ENCODE data around the gene PLA2G6.
"Not testable (repeated sequence)": the region's sequence is repeated elsewhere in the genome, so short reads cannot be mapped to it uniquely, and the experiment has no call there.

PLA2G6 gene

DNA sequence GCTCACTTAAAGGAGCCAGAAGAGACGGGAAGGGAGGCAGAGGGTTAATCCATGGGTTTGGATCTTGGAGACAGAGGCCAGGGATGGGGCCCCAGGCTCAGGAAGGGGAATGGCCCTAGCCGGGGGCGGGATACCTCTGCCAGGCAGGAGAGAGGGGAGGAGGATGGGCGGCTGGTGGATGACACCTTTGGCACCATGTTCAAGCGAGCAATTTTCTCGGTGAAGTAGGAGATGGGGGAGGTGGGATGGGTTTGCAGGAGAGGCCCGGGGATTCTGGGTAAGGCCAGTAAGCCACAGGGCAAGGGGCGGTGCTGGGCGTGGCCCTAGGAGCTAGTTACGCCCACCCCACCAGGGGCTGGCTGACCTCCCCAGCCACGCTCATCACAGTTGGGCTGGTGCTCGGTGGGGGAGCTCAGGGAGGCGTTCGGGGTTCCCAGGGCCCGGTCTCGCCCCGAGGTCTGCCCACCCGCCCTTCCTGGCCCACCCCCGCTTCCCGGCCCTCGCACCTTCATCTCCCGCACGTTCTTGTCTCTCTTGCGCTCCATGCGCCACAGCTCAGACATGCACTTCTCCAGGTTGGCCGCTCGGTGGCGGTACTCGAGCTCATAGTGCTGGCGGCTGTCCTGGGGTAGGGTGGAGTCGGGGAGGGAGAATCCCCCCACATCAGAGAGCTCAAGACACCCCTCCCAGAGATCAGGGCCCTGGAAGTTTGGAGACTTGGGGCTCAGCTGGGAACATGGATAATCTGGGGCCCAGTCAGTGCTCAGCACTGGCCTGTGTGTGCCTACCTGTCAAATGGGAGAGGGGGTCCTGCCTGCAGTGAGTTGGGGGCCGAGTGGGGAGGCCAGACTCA, 83.8 kb downstream of the PLA2G6 start:
- FAIRE-seq (no peak), DNase-seq (ENCODE audit: extremely low spot score, insufficient read length, low read depth) (no peak)

DNA sequence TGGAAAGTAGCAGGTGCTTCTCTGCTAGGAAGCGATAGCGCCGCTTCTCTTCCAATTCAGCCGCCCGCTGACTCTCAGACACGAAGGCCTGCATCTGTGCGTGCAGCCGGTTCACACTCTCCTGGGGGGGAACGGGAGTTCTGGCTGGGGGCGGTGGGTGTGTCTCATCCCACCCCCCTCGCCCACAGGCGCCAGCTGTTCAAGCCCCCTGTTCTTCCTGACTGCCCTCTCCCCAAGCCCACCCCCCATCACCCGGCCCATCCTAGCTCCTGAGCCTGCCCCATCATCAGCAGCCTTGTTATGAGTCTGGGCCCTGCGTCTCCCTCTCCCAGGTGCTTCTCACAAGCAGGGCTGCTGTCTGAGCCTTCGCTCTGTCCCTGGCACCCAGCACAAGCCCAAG, 84.6 kb downstream of the PLA2G6 start:
- no peak for DNase-seq (ENCODE audit: extremely low spot score, insufficient read length, low read depth)
- FAIRE-seq: no peak

DNA sequence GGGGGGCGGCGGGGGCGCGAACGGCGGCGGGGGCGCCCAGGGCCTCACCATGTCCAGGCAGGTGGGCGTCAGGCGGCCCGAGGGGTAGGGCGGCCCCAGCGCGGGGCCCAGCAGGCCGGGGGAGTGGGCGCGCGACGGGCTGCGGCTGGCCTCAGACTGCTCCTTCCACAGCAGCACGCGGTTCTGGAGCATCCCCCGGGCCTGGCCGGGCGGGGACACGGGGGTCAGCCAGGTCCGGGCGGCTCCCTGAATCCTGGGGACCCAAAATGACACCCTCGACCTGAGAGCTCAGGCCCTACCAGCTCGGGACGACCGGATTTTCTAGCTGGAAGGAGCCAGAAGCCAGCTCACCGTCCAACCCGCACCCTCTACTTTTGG, 92.2 kb downstream of the PLA2G6 start:
- no peak for DNase-seq (ENCODE audit: extremely low spot score, insufficient read length, low read depth)
- FAIRE-seq: no peak

DNA sequence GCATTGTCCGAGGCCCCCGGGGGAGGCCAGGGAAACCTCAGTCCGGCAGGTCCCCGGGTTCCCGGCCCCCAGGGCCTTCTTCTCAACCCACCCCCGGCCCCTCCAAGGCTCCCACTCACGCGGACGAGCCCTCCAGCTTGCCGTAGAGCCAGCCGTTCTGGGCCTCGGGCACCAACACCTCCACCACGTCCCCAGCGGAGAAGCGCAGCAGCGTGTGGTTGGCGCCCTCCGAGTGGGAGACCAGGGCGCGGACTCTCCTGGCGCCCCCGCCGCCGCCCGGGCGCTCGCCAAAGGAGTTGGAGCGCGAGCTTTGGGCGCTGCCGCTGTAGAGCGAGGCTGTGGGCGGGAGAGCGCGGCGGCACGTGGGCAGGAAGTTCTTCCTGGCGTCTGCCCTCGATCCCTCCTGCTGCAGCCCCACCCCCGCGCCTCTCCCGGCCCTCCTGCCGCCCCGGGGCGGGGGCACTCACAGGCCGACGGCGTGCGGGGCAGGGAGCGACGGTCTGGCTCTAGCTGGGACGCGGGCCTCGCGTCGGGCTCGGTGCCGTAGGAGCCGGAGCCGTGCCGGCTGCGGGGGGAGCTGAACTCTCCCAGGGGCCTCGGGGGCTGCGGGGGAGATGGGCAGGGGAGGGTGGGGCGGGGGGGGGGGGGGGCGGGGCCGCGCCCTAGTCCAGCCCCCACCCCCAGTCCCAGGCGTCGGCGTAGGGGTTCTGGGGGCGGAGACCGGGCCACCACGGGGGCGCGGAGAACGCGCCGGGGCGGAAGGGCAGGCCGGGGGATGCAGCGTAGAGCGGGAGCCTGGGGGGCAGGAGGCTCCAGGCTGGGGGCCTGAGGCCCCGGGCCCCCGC, 92.8 kb downstream of the PLA2G6 start:
- DNase-seq (ENCODE audit: extremely low spot score, insufficient read length, low read depth) (no peak), FAIRE-seq (no peak)

DNA sequence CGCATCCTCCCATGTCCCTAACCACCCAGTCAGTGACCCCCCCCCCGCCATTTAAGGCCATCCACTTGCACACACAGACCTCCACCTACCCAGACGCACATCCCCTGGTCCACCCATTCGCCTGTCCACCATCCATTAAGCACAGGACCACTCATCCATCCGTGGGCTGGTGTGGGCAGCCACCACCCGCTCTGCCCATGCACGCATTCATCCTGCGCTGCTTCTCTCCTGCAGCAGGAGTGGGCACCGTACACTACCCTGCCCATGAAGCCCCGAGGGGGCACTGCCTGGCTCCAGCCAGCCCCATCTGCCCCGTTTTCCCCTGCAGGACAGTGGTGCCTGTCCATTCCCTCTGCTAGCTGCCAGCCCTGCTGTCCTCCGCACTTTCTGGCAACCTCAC, 93.8 kb downstream of the PLA2G6 start:
- FAIRE-seq: no peak
- no peak for DNase-seq (ENCODE audit: extremely low spot score, insufficient read length, low read depth)

DNA sequence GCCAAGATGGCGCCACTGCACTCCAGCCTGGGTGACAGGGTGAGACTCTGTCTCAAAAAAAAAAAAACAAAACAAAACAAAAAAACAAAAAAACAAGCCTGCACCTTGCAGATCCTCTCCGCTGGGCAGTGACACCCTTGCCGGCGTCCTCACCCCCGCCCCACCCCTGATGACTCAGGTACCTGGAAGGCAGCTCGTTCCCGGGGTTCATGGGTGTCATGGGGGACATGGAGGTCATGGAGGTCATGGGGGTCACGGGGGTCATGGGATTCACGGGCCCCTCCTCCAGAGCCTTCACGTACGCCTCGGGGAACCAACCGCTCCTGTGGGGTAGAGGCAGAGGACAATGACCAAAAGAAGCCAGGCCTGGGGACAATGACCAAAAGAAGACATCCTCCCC, 94.7 kb downstream of the PLA2G6 start:
- FAIRE-seq (no peak), DNase-seq (ENCODE audit: extremely low spot score, insufficient read length, low read depth) (no peak)

DNA sequence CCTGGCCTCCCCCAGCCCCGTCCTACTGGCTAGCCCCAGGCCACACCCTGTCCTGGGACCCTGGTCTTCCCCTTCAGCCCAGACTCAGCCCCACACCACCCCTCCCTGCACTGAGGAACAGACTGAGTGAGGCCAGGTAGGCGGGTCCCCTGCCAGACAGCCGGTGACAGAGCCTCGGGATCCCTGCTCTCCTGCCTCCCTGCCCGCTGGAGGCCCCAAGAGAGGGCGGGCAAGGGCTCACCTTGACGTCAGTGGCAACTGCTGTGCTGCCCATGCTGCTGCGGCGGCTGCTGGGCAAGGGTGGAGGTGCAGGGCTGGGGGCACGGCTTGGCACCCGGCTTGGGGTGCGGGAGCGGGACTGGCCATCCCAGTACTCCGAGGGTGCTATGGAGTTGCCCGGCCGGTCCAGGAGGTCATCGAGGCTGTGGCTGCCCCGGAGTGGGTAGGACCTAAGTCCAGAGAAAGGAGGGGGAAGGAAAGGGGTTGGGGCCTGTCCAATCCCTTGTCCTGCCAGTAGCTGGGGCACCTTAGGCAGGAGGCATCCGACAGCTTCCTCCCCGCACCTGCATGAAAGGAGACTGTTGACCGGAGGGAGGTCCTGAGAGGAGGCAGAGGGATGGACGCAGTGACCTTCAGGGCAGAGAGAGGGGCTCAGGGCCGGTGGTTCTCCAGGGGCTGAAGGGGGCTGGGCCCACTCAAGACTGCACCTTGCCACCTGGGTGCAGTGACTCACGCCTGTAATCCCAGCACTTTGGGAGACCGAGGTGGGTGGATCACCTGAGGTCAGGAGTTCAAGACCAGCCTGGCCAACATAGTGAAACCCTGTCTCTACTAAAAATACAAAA, 95.4 kb downstream of the PLA2G6 start:
- DNase-seq (ENCODE audit: extremely low spot score, insufficient read length, low read depth): no peak
- no peak for FAIRE-seq

DNA sequence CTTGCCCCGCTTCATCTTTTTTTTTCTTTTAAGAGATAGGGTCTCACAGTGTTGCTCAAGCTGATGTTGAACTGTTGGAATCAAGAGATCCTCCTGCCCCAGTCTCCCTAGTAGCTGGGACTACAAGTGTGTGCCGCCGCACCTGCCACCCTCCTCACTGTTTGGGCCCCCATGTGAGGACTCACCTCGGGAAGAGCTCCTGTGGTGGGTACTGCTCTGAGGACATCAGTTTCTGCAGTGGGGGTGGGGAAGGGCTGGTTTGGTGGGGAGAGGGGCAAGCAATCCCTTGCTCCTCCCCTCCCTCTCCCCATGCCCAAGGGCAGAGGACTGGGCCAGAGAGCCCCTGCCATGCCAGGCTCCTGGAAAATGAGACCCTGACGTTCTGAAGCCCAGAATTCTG, 96.1 kb downstream of the PLA2G6 start:
- FAIRE-seq: no peak
- DNase-seq (ENCODE audit: extremely low spot score, insufficient read length, low read depth): no peak

DNA sequence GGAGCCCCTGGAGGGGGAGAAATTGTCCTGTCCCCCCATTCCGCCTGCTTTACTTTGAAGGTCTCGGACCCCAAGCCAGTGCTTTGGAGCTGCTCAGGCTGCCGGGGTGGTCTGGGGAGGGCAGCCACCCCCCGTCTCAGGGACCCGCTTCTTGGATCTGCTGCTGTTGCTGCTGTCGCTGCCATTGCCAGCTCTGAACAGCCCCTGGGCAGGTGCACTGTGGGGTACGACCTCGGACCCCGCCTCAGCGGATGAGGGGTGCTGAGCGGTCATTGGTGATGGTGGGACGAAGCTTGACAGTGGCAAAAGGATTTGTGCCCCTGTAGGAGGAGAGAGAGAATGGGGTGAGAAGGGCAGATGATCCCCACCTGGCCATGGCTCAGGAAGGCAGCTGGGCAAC, 96.6 kb downstream of the PLA2G6 start:
- FAIRE-seq: no peak

DNA sequence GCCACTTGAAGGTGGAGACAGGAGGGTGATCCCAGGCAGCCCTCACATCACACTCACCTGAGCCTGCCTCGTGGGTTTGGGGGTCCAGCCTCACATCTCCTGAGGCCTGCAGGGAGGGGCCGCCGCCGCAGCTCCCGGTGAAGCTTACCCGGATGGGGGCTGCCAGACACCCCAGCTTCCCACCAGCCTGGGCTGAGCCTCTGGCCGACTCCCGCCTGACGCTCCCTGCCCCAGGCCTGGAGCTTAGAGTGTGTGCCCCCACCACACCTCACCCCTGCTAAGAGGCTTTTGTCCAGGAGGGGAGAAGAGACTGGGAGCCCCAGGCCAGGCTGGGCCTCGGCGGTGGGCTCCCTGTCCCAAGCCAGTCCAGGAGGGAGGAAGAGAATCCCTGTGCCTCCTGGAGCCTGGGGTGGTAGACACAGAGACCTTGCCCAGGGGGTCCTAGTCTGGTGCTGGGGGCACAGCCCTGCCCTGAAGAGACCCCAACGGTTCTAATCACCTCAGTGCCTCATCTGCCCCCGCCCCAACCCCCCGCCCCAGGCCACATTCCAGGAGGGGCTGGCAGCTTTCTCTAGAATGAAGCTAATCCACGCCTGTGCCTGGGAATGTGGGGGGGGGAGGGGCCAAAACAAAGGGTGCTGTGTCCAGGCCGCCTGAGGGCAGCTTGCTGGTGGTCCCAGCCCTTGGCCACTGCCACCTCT, 97.5 kb downstream of the PLA2G6 start, which contains the start of gene SLC16A8:
TSS of gene SLC16A8 (minus strand) at position 254 of the 701 bp plus-strand sequence. CDS start 1,311 bp downstream, outside the sequence.
- FAIRE-seq (no peak), DNase-seq (ENCODE audit: extremely low spot score, insufficient read length, low read depth) (no peak)

More for the DNA sequence above, 96.6 kb downstream of the PLA2G6 start:
- DNase-seq (ENCODE audit: extremely low spot score, insufficient read length, low read depth): no peak

DNA sequence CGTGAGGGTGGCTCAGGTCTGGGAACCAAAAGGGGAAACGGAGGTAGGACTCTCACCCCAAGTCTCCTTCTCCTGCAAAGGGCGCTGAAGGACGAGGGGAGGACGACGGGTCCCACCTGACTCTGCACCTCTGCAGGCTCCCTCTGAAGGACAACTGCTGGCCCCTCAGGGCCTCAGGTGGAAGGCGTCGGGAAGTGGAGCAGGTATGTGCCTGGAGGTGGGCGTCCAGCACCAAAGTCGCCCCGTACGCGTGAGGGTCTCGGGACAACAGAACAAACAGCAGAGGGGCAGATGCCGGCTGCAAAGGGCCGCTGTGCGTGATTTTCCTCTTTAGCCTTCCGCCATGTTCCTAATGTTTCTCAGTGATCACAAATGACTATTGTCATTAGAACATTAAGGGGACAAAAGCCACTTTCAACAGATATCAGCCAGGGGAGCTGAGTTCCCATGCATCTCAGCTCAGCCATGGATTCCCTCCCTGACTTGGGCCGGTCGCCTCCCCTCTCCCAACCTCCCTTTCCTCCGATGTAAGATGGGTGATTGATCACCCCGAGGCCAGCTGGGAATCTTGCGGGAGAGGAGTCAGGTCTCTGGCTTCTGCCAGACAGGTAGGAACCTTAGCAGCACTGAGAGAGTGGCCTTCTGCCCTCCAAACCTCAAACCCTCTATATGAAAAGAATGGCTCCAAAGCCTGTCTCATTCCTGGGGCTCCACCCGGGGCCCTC, 98.5 kb downstream of the PLA2G6 start:
- DNase-seq (ENCODE audit: extremely low spot score, insufficient read length, low read depth) (no peak), FAIRE-seq (no peak)

DNA sequence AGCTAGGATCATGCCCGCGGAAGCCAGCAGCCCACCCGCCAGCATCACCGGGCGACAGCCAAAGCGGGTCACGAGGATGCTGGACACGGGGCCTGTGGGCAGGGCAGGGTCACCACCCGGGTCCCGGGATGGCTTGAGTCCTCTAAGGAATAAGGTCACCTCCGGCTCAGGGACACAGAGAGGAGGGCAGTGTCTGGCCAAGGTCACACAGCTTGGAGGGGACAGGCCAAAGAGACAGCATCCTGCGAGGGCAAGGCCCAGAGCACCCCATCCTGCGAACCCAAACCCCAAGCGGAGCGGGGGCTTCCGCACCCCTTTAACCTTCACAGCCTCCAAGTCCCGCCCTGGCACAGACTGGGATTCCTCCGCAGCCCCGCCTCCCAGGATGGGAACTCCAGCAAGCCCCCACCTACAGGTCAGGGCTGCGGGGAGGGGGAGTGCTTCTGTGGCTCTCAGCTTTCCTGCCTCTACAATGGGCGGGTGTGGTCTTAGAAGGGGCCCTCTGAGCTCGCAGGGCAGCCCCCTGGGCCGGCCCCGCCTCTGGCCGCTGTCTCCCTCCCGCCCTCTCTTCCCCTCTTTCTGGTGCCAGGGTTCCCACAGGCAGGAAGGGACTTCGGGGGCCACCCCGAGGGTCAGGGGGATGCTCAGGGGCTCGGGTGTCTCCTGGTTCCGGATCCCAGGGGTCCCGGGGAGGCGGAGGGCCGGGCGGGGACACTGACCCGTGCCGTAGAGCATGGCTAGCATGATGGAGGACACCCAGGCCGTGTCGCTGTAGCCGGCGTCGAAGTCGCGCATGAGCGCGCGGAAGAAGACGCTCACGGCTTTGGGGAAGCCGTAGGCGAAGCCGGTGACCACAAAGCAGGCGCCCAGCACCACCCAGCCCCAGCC, 99.4 kb downstream of the PLA2G6 start:
- FAIRE-seq (no peak), DNase-seq (ENCODE audit: extremely low spot score, insufficient read length, low read depth) (no peak)

DNA sequence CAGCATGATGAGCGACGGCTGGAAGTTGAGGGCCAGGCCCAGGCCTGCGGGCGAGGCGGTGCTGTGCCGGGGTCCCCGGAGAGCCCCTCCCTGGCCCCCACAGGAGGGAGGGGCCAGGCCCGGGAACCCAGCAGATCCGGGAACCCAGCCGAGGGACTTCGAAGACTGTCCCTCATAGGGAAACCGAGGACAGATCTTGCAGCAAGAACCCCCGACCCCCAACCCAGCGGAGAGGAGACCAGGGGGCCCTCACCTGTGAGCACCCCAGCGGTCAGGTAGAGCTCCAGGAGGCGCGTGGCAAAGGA, 100.0 kb downstream of the PLA2G6 start:
- no peak for FAIRE-seq
- no peak for DNase-seq (ENCODE audit: extremely low spot score, insufficient read length, low read depth)

DNA sequence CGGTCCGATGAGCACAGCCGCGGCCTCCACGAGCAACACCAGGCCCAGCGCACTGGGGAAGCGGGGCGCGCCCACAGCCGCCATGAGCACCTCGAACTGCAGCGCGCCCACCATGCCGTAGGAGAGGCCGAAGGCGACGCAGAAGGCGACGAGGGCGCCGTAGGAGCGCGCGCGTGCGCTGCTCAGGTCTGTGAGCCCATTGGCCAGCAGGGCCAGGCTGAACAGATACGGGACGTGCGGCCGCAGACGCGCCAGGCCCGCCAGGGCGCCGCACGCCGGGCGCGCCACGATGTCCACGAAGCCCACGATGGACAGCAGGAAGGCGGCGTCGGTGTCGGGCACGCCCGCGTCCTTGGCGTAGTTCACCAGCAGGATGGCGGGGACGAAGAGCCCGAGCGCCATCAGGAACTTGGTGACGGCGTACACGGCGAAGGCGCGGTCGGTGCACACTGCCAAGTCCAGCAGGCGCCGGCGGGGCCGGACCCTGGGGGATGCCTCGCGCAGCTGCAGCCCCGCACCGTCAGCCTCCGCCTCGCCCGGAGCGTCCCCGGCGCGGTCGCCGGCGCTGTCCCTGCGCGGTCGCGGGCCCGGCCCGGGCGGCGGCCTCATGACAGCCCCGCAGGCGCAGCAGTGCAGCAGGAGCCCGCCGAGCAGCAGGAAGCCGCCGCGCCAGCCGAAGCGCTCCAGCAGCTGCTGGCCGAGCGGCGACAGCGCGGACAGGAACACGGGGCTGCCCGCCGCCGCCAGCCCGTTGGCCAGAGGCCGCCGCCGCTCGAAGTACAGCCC, 100.6 kb downstream of the PLA2G6 start:
- no peak for DNase-seq (ENCODE audit: extremely low spot score, insufficient read length, low read depth)
- FAIRE-seq: no peak

DNA sequence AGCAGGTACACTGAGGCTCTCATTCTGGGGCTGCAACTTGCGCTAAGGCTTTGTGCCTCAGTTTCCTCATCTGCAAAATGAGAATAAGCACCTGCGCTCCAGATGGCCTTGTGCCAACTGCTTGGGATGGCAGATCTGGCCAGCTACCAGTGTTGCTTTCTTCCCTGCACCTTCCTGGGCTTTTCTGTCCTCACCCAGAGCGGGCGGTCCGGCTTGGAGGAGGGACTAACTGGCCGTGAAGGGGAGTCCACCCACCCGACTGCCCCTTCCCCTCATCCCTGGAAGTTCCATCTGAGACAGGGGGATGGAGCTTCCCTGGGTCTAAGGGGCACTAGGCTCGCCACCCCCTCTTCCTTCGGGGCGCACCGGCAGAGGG, 101.2 kb downstream of the PLA2G6 start:
- DNase-seq (ENCODE audit: extremely low spot score, insufficient read length, low read depth) (no peak), FAIRE-seq (no peak)

DNA sequence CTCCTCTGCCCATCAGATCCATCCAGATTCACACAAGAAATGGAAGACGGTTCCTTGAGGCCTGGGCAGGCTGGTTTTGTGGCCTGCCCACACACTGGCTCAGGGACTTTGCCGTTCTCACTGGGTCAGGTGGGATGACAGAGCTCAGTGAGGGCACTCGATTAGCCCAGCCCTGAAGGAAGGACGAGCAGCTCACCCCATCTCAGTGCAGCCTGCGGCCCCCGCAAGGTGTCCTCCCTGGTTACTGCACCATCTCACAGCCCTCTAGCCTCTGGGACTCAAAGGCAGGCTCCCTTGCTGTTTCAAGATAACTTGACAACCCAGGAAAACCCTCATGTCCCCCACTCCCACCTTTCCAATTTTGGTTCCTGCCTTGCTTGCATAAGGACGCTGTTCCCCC, 101.8 kb downstream of the PLA2G6 start:
- FAIRE-seq (no peak), DNase-seq (ENCODE audit: extremely low spot score, insufficient read length, low read depth) (no peak)

DNA sequence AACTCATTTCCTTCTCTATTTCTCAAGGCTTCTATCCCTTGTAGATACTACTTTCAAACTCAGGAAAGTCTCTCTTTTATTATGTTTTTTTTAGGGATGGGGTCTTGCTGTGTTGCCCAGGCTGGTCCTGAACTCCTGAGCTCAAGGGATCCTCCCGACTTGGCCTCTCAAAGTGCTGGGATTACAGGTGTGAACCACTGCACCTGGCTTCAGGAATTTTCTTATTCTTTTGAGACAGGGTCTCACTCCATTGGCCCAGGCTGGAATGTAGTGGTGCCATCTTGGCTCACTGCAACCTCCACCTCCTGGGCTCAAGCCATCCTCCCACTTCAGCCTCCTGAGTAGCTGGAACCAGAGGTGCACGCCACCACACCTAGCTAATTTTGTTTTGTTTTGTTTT, 102.4 kb downstream of the PLA2G6 start:
- not testable (repeated sequence) for FAIRE-seq; DNase-seq (ENCODE audit: extremely low spot score, insufficient read length, low read depth)
